WTC11 (cell line): ENCODE results near the gene CALCR.
A peak's percentile ranks its signal among the peaks of the same experiment; 100 is the strongest.

Source experiments
- CREB1 ChIP-seq: sonication (generic); formaldehyde crosslinking; IDR thresholded peaks from 2 replicates; pipeline ENCODE4 v1.8.0; 2023; ENCODE audit warnings: mild to moderate bottlenecking, missing genetic modification reagents
- JUN ChIP-seq: sonication (generic); formaldehyde crosslinking; IDR thresholded peaks from 2 replicates; pipeline ENCODE4 v1.8.0; 2023; ENCODE audit warnings: mild to moderate bottlenecking, missing genetic modification reagents
- MXD4 ChIP-seq: fragments of 250-450 bp; sonication (Bioruptor Pico); IDR thresholded peaks from 2 replicates; pipeline ENCODE4 v1.8.0; 2021; ENCODE audit warnings: mild to moderate bottlenecking, moderate library complexity, borderline replicate concordance
- SP1 ChIP-seq: sonication (generic); formaldehyde crosslinking; conservative IDR thresholded peaks from 2 replicates; pipeline ENCODE4 v1.8.1; 2022; ENCODE audit warnings: missing genetic modification reagents
- TEAD1 ChIP-seq: sonication (generic); formaldehyde crosslinking; IDR thresholded peaks from 2 replicates; pipeline ENCODE4 v1.8.0; 2022; ENCODE audit warnings: mild to moderate bottlenecking, missing genetic modification reagents
- TEAD4 ChIP-seq: sonication (generic); formaldehyde crosslinking; IDR thresholded peaks from 2 replicates; pipeline ENCODE4 v1.8.0; 2022; ENCODE audit warnings: mild to moderate bottlenecking, missing genetic modification reagents
- ZNF121 ChIP-seq: sonication (generic); formaldehyde crosslinking; IDR thresholded peaks from 2 replicates; pipeline ENCODE4 v1.8.0; 2023; ENCODE audit warnings: missing genetic modification reagents
- TF ChIP-seq, protein P1 (sequence below): fragments of 200-600 bp; IDR thresholded peaks from 2 replicates; pipeline ENCODE4 v1.8.0; 2022; ENCODE audit warnings: antibody characterized with exemption
- TF ChIP-seq, protein P2 (sequence below): sonication (generic); formaldehyde crosslinking; IDR thresholded peaks from 2 replicates; pipeline ENCODE4 v1.8.1; 2023; ENCODE audit warnings: mild to moderate bottlenecking, moderate library complexity, missing genetic modification reagents
- TF ChIP-seq, protein P3 (sequence below): fragments of 250-450 bp; sonication (Bioruptor Pico); conservative IDR thresholded peaks from 2 replicates; pipeline ENCODE4 v1.9.0; 2021; ENCODE audit warnings: mild to moderate bottlenecking
- TF ChIP-seq, protein P4 (sequence below): sonication (generic); formaldehyde crosslinking; IDR thresholded peaks from 2 replicates; pipeline ENCODE4 v1.8.1; 2022; ENCODE audit warnings: low read depth, mild to moderate bottlenecking, moderate library complexity, missing genetic modification reagents, borderline replicate concordance
- TF ChIP-seq, protein P5 (sequence below): sonication (generic); formaldehyde crosslinking; IDR thresholded peaks from 2 replicates; pipeline ENCODE4 v1.8.0; 2022; ENCODE audit warnings: mild to moderate bottlenecking, missing genetic modification reagents
- TF ChIP-seq, protein P6 (sequence below): sonication (generic); formaldehyde crosslinking; IDR thresholded peaks from 2 replicates; pipeline ENCODE4 v1.8.1; 2022; ENCODE audit warnings: missing genetic modification reagents, borderline replicate concordance
- TF ChIP-seq, protein P7 (sequence below): sonication (generic); formaldehyde crosslinking; IDR thresholded peaks from 2 replicates; pipeline ENCODE4 v1.8.1; 2023; ENCODE audit warnings: mild to moderate bottlenecking, missing genetic modification reagents, borderline replicate concordance

DNA sequence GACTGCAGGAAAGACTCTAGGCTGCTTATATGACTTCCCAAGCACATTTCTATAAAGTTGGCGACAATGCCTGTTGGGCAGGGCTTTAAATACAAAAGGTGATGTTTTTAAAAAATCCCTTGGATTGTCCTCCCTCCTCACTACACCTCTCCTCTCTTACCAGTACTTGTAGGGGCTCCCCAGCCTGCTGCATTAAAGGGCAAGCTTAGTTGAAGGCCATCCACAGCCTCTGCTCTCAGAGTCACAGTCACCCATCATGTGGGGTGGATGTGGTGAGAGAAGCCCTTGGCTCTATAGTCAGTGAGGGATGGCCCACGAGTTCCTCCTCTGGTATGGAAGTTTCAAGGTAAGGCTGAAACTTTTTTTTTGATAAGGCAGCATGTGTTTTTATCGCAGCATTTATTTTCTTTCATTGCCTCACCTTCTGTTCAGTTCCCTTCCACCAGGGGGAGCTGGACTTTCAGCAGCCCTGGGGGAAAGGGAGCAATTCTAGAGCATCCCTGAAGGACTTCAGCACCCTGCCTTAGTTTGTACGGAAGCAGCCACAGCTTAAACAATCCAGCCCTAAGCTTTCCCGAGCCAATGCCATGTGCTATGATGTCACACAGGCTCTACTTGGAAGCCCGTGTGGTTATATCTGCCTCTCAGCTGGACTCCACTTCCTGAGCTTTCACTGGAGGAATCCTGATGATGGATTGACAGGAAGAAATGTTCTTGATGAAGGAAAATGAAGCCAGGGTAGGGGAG lies 131.9 kb downstream of the CALCR start:
- TF ChIP-seq, protein P1, sequence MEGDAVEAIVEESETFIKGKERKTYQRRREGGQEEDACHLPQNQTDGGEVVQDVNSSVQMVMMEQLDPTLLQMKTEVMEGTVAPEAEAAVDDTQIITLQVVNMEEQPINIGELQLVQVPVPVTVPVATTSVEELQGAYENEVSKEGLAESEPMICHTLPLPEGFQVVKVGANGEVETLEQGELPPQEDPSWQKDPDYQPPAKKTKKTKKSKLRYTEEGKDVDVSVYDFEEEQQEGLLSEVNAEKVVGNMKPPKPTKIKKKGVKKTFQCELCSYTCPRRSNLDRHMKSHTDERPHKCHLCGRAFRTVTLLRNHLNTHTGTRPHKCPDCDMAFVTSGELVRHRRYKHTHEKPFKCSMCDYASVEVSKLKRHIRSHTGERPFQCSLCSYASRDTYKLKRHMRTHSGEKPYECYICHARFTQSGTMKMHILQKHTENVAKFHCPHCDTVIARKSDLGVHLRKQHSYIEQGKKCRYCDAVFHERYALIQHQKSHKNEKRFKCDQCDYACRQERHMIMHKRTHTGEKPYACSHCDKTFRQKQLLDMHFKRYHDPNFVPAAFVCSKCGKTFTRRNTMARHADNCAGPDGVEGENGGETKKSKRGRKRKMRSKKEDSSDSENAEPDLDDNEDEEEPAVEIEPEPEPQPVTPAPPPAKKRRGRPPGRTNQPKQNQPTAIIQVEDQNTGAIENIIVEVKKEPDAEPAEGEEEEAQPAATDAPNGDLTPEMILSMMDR = peak; percentile 71
- TF ChIP-seq, protein P2, sequence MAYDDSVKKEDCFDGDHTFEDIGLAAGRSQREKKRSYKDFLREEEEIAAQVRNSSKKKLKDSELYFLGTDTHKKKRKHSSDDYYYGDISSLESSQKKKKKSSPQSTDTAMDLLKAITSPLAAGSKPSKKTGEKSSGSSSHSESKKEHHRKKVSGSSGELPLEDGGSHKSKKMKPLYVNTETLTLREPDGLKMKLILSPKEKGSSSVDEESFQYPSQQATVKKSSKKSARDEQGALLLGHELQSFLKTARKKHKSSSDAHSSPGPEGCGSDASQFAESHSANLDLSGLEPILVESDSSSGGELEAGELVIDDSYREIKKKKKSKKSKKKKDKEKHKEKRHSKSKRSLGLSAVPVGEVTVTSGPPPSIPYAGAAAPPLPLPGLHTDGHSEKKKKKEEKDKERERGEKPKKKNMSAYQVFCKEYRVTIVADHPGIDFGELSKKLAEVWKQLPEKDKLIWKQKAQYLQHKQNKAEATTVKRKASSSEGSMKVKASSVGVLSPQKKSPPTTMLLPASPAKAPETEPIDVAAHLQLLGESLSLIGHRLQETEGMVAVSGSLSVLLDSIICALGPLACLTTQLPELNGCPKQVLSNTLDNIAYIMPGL = no peak
- no peak for TF ChIP-seq TEAD4 (CRISPR knock-in tag)
- TF ChIP-seq, protein P3, sequence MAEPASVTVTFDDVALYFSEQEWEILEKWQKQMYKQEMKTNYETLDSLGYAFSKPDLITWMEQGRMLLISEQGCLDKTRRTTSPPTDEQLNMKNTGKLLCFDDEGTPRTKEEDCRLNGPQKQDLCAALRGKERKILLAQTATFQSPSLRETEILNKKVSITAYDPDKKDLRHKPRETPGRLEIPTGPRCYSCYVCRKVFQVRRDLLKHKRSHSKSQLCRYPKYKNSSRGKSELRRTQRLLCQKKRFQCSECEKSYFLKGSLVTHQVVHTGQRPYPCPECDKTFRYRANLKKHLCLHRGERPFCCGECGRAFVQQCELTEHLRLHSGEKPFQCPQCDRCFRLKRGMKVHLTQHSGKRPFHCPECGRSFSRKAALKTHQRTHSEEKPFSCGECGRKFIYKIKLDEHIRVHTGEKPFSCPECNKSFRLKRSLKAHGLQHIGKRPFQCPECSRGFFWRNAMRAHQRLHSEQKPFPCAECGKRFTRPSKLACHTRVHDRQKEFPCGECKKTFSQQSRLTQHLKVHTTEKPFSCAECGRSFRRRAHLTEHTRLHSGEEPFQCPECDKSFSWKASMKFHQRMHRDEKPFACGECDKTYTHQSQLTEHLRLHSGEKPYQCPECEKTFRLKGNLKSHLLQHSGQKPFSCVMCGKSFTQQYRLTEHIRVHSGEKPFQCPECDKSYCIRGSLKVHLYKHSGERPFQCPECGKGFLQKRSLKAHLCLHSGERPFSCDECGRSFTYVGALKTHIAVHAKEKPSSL (CRISPR knock-in tag) = no peak
- TF ChIP-seq JUN (CRISPR knock-in tag) = no peak
- TF ChIP-seq, protein P4, sequence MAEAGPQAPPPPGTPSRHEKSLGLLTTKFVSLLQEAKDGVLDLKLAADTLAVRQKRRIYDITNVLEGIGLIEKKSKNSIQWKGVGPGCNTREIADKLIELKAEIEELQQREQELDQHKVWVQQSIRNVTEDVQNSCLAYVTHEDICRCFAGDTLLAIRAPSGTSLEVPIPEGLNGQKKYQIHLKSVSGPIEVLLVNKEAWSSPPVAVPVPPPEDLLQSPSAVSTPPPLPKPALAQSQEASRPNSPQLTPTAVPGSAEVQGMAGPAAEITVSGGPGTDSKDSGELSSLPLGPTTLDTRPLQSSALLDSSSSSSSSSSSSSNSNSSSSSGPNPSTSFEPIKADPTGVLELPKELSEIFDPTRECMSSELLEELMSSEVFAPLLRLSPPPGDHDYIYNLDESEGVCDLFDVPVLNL (CRISPR knock-in tag) = no peak
- TF ChIP-seq, protein P5, sequence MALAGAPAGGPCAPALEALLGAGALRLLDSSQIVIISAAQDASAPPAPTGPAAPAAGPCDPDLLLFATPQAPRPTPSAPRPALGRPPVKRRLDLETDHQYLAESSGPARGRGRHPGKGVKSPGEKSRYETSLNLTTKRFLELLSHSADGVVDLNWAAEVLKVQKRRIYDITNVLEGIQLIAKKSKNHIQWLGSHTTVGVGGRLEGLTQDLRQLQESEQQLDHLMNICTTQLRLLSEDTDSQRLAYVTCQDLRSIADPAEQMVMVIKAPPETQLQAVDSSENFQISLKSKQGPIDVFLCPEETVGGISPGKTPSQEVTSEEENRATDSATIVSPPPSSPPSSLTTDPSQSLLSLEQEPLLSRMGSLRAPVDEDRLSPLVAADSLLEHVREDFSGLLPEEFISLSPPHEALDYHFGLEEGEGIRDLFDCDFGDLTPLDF (CRISPR knock-in tag) = no peak
- TF ChIP-seq CREB1 = no peak
- TF ChIP-seq, protein P6, sequence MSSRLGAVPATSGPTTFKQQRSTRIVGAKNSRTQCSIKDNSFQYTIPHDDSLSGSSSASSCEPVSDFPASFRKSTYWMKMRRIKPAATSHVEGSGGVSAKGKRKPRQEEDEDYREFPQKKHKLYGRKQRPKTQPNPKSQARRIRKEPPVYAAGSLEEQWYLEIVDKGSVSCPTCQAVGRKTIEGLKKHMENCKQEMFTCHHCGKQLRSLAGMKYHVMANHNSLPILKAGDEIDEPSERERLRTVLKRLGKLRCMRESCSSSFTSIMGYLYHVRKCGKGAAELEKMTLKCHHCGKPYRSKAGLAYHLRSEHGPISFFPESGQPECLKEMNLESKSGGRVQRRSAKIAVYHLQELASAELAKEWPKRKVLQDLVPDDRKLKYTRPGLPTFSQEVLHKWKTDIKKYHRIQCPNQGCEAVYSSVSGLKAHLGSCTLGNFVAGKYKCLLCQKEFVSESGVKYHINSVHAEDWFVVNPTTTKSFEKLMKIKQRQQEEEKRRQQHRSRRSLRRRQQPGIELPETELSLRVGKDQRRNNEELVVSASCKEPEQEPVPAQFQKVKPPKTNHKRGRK (CRISPR knock-in tag) = no peak
- no peak for TF ChIP-seq SP1 (CRISPR knock-in tag)
- TF ChIP-seq, protein P7, sequence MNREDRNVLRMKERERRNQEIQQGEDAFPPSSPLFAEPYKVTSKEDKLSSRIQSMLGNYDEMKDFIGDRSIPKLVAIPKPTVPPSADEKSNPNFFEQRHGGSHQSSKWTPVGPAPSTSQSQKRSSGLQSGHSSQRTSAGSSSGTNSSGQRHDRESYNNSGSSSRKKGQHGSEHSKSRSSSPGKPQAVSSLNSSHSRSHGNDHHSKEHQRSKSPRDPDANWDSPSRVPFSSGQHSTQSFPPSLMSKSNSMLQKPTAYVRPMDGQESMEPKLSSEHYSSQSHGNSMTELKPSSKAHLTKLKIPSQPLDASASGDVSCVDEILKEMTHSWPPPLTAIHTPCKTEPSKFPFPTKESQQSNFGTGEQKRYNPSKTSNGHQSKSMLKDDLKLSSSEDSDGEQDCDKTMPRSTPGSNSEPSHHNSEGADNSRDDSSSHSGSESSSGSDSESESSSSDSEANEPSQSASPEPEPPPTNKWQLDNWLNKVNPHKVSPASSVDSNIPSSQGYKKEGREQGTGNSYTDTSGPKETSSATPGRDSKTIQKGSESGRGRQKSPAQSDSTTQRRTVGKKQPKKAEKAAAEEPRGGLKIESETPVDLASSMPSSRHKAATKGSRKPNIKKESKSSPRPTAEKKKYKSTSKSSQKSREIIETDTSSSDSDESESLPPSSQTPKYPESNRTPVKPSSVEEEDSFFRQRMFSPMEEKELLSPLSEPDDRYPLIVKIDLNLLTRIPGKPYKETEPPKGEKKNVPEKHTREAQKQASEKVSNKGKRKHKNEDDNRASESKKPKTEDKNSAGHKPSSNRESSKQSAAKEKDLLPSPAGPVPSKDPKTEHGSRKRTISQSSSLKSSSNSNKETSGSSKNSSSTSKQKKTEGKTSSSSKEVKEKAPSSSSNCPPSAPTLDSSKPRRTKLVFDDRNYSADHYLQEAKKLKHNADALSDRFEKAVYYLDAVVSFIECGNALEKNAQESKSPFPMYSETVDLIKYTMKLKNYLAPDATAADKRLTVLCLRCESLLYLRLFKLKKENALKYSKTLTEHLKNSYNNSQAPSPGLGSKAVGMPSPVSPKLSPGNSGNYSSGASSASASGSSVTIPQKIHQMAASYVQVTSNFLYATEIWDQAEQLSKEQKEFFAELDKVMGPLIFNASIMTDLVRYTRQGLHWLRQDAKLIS (CRISPR knock-in tag) = no peak
- no peak for TF ChIP-seq MXD4 (CRISPR knock-in tag)
- no peak for TF ChIP-seq ZNF121 (CRISPR knock-in tag)
- no peak for TF ChIP-seq TEAD1 (CRISPR knock-in tag)
